Thymus (tissue), 11 donors: ENCODE data around the gene MEIOB. TPM values are rescaled to one million over a fixed set of nuclear protein-coding genes. Genes with fewer than 3 reads are reported as not detected.
A peak's percentile ranks its signal among the peaks of the same experiment; 100 is the strongest.

Experiments used
- DNase-seq, 9 donors: peaks; one replicate each; pipeline ENCODE4 v3.0.0-alpha.2; 2013; ENCODE audit warnings: low spot score in 9 of 9, low read depth in 6 of 9, missing footprints in 1 of 9
- H3K27ac ChIP-seq, 2 donors: one replicate each; pipeline ENCODE4 v1.5.1; 2013; ENCODE audit warnings: control low read depth in 1 of 2, low read depth in 1 of 2, low read length in 1 of 2, mild to moderate bottlenecking in 1 of 2, moderate library complexity in 1 of 2
- H3K27me3 ChIP-seq, 2 donors: one replicate each; pipeline ENCODE4 v1.5.1; 2013; ENCODE audit warnings: low read length in 1 of 2; ENCODE audit not compliant: control insufficient read depth in 2 of 2, insufficient read depth in 1 of 2
- H3K36me3 ChIP-seq, 2 donors: one replicate each; pipeline ENCODE4 v1.5.1; 2013; ENCODE audit warnings: low read length in 1 of 2, mild to moderate bottlenecking in 1 of 2, moderate library complexity in 1 of 2; ENCODE audit not compliant: control insufficient read depth in 2 of 2, insufficient read depth in 2 of 2
- H3K4me1 ChIP-seq, 2 donors: one replicate each; pipeline ENCODE4 v1.5.1; 2013; ENCODE audit warnings: low read length in 2 of 2; ENCODE audit not compliant: control insufficient read depth in 2 of 2, insufficient read depth in 2 of 2
- H3K4me3 ChIP-seq, 2 donors: one replicate each; pipeline ENCODE4 v1.5.1; 2013; ENCODE audit warnings: low read length in 2 of 2, control low read depth in 1 of 2, mild to moderate bottlenecking in 1 of 2
- H3K9me3 ChIP-seq, 2 donors: one replicate each; pipeline ENCODE4 v1.5.1; 2013; ENCODE audit warnings: low read length in 1 of 2, mild to moderate bottlenecking in 1 of 2; ENCODE audit not compliant: control insufficient read depth in 2 of 2, insufficient read depth in 1 of 2
- WGBS: extraction: QIAGEN DNeasy Blood & Tissue Kit; methylation state at CpG from one replicate; pipeline ENCODE4 v1.1.7; 2013; 5-methylcytosine and 5-hydroxymethylcytosine counted together
- polyA plus RNA-seq: library from polyadenylated mRNA; stranded (reverse); fragments of 200-250 nt; gene quantifications from one replicate; pipeline ENCODE4 v1.2.3, GENCODE V29; 2013
- total RNA-seq: library from RNA; stranded (reverse); fragments of 120-200 nt; gene quantifications from one replicate; pipeline ENCODE4 v1.2.4, GENCODE V29; 2013
- donor health status: healthy.

The MEIOB gene
- total and polyA plus RNA-seq, 2 donors: 1.1 to 1.3 TPM

GRCh38 chr16:1870365-1871082, 1.4 kb downstream of the MEIOB start:
- Histone ChIP-seq H3K4me3 (no peak overlapping the region), H3K27me3 (peaks cover 16 to 65% of the 10 kb centered on the region in 2 donors), H3K27ac (no peak overlapping the region), H3K36me3 (no peaks in the 10 kb centered on the region), H3K9me3 (peaks cover 6 to 13% of the 10 kb centered on the region in 2 donors), H3K4me1 (no peaks in the 10 kb centered on the region)
- 70% methylated on average over 9 of the region's 9 CpGs for WGBS
- DNase-seq: no peak

GRCh38 chr16:1865902-1866690, 5.9 kb downstream of the MEIOB start:
- Histone ChIP-seq H3K9me3 (no peaks in the 10 kb centered on the region), H3K4me1 (no peaks in the 10 kb centered on the region), H3K36me3 (no peaks in the 10 kb centered on the region), H3K4me3 (no peak overlapping the region), H3K27ac (no peak overlapping the region), H3K27me3 (peaks cover 0 to 52% of the 10 kb centered on the region in 2 donors)
- DNase-seq: no peak
- 69% methylated on average over 6 of the region's 6 CpGs for WGBS

GRCh38 chr16:1863681-1864460, 8.1 kb downstream of the MEIOB start:
- WGBS: 25% methylated on average over 4 of the region's 4 CpGs
- Histone ChIP-seq H3K27me3 (peaks cover 2 to 60% of the 10 kb centered on the region in 2 donors), H3K4me3 (no peak overlapping the region), H3K27ac (no peak overlapping the region), H3K36me3 (no peaks in the 10 kb centered on the region), H3K4me1 (no peaks in the 10 kb centered on the region), H3K9me3 (no peaks in the 10 kb centered on the region)
- peak in 5 of 9 donors; percentile 10 to 53 (median 27) for DNase-seq

GRCh38 chr16:1862394-1862793, 9.6 kb downstream of the MEIOB start:
- Histone ChIP-seq H3K36me3 (no peaks in the 10 kb centered on the region), H3K4me1 (peaks cover 0 to 2% of the 10 kb centered on the region in 2 donors), H3K9me3 (no peaks in the 10 kb centered on the region), H3K4me3 (no peak overlapping the region), H3K27me3 (peaks cover 9 to 75% of the 10 kb centered on the region in 2 donors), H3K27ac (no peak overlapping the region)
- WGBS: 93% methylated on average over 9 of the region's 9 CpGs
- no peak for DNase-seq

- no peak for DNase-seq
- no peak overlapping the region for H3K27ac ChIP-seq
- peaks cover 9 to 76% of the 10 kb centered on the region in 2 donors for H3K27me3 ChIP-seq
- no peak overlapping the region for H3K4me3 ChIP-seq
- no peaks in the 10 kb centered on the region for H3K36me3 ChIP-seq
- 87% methylated on average over 5 of the region's 5 CpGs for WGBS
- peaks cover 0 to 2% of the 10 kb centered on the region in 2 donors for H3K4me1 ChIP-seq
- H3K9me3 ChIP-seq: no peaks in the 10 kb centered on the region
These were observed 10.2 kb downstream of the MEIOB start for GRCh38 chr16:1861730-1862129.

GRCh38 chr16:1859650-1860049, 12.3 kb downstream of the MEIOB start:
- WGBS: 35% methylated on average over 8 of the region's 8 CpGs
- Histone ChIP-seq H3K9me3 (no peaks in the 10 kb centered on the region), H3K4me1 (peaks cover 4 to 11% of the 10 kb centered on the region in 2 donors), H3K4me3 (no peak overlapping the region), H3K36me3 (no peaks in the 10 kb centered on the region), H3K27me3 (peaks cover 9 to 66% of the 10 kb centered on the region in 2 donors), H3K27ac (no peak overlapping the region)
- no peak for DNase-seq

- Histone ChIP-seq H3K27ac (no peak overlapping the region), H3K4me1 (peaks cover 7 to 16% of the 10 kb centered on the region in 2 donors), H3K27me3 (peaks cover 9 to 60% of the 10 kb centered on the region in 2 donors), H3K36me3 (no peaks in the 10 kb centered on the region), H3K4me3 (no peak overlapping the region), H3K9me3 (no peaks in the 10 kb centered on the region)
- no peak for DNase-seq
- WGBS: 20% methylated on average over 8 of the region's 8 CpGs
These were observed 13.6 kb downstream of the MEIOB start for GRCh38 chr16:1858189-1858865.

GRCh38 chr16:1857433-1858097, 14.4 kb downstream of the MEIOB start:
- Histone ChIP-seq H3K36me3 (no peaks in the 10 kb centered on the region), H3K9me3 (no peaks in the 10 kb centered on the region), H3K4me3 (no peak overlapping the region), H3K27ac (no peak overlapping the region), H3K4me1 (peaks cover 7 to 16% of the 10 kb centered on the region in 2 donors), H3K27me3 (peaks cover 9 to 58% of the 10 kb centered on the region in 2 donors)
- DNase-seq: no peak
- WGBS: 56% methylated on average over 5 of the region's 5 CpGs
